HEK293 (cell line): ENCODE results near the gene KRT33A.

Experiments
- CTCF ChIA-PET: fragments of 350-600 bp; formaldehyde crosslinking; extraction: SDS; loops from one replicate; lab custom pipeline; 2021; ENCODE audit warnings: antibody characterized with exemption; lab: Yijun Ruan, JAX
- POLR2A ChIA-PET: fragments of 300-600 bp; formaldehyde crosslinking; extraction: SDS; loops from one replicate; lab custom pipeline; 2020; ENCODE audit warnings: antibody characterized with exemption, inconsistent platforms; lab: Yijun Ruan, JAX
- H3K27ac ChIP-seq: fragments of 200-500 bp; sonication (Bioruptor generic); 2 replicates; pipeline ENCODE4 v1.5.1; 2014; ENCODE audit warnings: low read depth, low read length, control low read depth, inconsistent platforms; ENCODE audit errors: extremely low read depth
- H3K36me3 ChIP-seq, 2 experiments: fragments of 200-500 bp in 1 of 2; sonication (Bioruptor generic) in 1 of 2; 1 replicate in 1 of 2; 2 replicates in 1 of 2; pipeline ENCODE4 v1.5.1; 2014 to 2017; ENCODE audit warnings: inconsistent platforms in 2 of 2, low read length in 2 of 2; ENCODE audit not compliant: control insufficient read depth in 2 of 2, insufficient read depth in 1 of 2
- H3K4me1 ChIP-seq: fragments of 200-500 bp; sonication (Bioruptor generic); 2 replicates; pipeline ENCODE4 v1.5.1; 2014; ENCODE audit warnings: mild to moderate bottlenecking, low read length, inconsistent platforms; ENCODE audit not compliant: control insufficient read depth, insufficient read depth
- H3K4me3 ChIP-seq: 2 replicates; pipeline ENCODE4 v1.5.1; 2011; ENCODE audit warnings: low read depth, mild to moderate bottlenecking, control low read depth, low read length, moderate library complexity
- H3K9me3 ChIP-seq: fragments of 200-500 bp; sonication (Bioruptor generic); 2 replicates; pipeline ENCODE4 v1.5.1; 2014; ENCODE audit warnings: low read depth, low read length, inconsistent platforms; ENCODE audit not compliant: control insufficient read depth, insufficient read depth
- EGR2 ChIP-seq: fragments of 450-650 bp; formaldehyde crosslinking; IDR thresholded peaks from 2 replicates; pipeline ENCODE4 v1.5.1; 2016; ENCODE audit warnings: low read depth, missing biosample characterization, missing genetic modification characterization
- SP2 ChIP-seq: fragments of 450-650 bp; formaldehyde crosslinking; IDR thresholded peaks from 2 replicates; pipeline ENCODE4 v1.5.1; 2016; ENCODE audit warnings: missing biosample characterization, missing genetic modification characterization
- WT1 ChIP-seq: fragments of 450-650 bp; formaldehyde crosslinking; IDR thresholded peaks from 2 replicates; pipeline ENCODE4 v1.5.1; 2016; ENCODE audit warnings: missing biosample characterization, missing genetic modification characterization
- ZBTB17 ChIP-seq: fragments of 450-650 bp; formaldehyde crosslinking; IDR thresholded peaks from 2 replicates; pipeline ENCODE4 v1.5.1; 2016; ENCODE audit warnings: missing biosample characterization, missing genetic modification characterization
- ZFP41 ChIP-seq: fragments of 450-650 bp; formaldehyde crosslinking; IDR thresholded peaks from 2 replicates; pipeline ENCODE4 v1.5.1; 2016; ENCODE audit warnings: missing biosample characterization, missing genetic modification characterization, borderline replicate concordance
- ZNF112 ChIP-seq: fragments of 450-650 bp; formaldehyde crosslinking; IDR thresholded peaks from 2 replicates; pipeline ENCODE4 v1.5.0; 2017; ENCODE audit warnings: missing biosample characterization, missing genetic modification characterization
- ZNF114 ChIP-seq: fragments of 450-650 bp; formaldehyde crosslinking; IDR thresholded peaks from 2 replicates; pipeline ENCODE4 v1.5.0; 2017; ENCODE audit warnings: missing biosample characterization, missing genetic modification characterization
- ZNF239 ChIP-seq: fragments of 450-650 bp; formaldehyde crosslinking; IDR thresholded peaks from 2 replicates; pipeline ENCODE4 v1.5.1; 2016; ENCODE audit warnings: missing biosample characterization, missing genetic modification characterization
- ZNF302 ChIP-seq: fragments of 450-650 bp; formaldehyde crosslinking; IDR thresholded peaks from 2 replicates; pipeline ENCODE4 v1.5.1; 2016; ENCODE audit warnings: missing biosample characterization, missing genetic modification characterization, low read depth
- ZNF501 ChIP-seq: fragments of 450-650 bp; formaldehyde crosslinking; IDR thresholded peaks from 2 replicates; pipeline ENCODE4 v1.5.1; 2016; ENCODE audit warnings: missing biosample characterization, missing genetic modification characterization
- ZNF518A ChIP-seq: fragments of 450-650 bp; formaldehyde crosslinking; conservative IDR thresholded peaks from 2 replicates; pipeline ENCODE4 v1.5.1; 2016; ENCODE audit warnings: low read depth, missing biosample characterization, missing genetic modification characterization
- ZNF529 ChIP-seq: fragments of 450-650 bp; formaldehyde crosslinking; IDR thresholded peaks from 2 replicates; pipeline ENCODE4 v1.5.1; 2017; ENCODE audit warnings: missing genetic modification characterization, missing biosample characterization; ENCODE audit not compliant: insufficient replicate concordance
- ZNF549 ChIP-seq: fragments of 450-650 bp; IDR thresholded peaks from 2 replicates; pipeline ENCODE4 v1.5.1; 2018; ENCODE audit warnings: missing biosample characterization, missing genetic modification characterization, mild to moderate bottlenecking, inconsistent platforms, moderate library complexity
- ZNF560 ChIP-seq: fragments of 450-650 bp; formaldehyde crosslinking; IDR thresholded peaks from 2 replicates; pipeline ENCODE4 v1.5.1; 2017; ENCODE audit warnings: missing biosample characterization, missing genetic modification characterization, borderline replicate concordance
- ZNF600 ChIP-seq: fragments of 450-650 bp; formaldehyde crosslinking; IDR thresholded peaks from 2 replicates; pipeline ENCODE4 v1.5.1; 2016; ENCODE audit warnings: missing biosample characterization, missing genetic modification characterization
- ZNF624 ChIP-seq: fragments of 450-650 bp; formaldehyde crosslinking; IDR thresholded peaks from 2 replicates; pipeline ENCODE4 v1.5.1; 2017; ENCODE audit warnings: missing biosample characterization, missing genetic modification characterization
- ZNF664 ChIP-seq: fragments of 450-650 bp; formaldehyde crosslinking; IDR thresholded peaks from 2 replicates; pipeline ENCODE4 v1.5.1; 2016; ENCODE audit warnings: missing biosample characterization, missing genetic modification characterization
- ZNF747 ChIP-seq: fragments of 450-650 bp; formaldehyde crosslinking; IDR thresholded peaks from 2 replicates; pipeline ENCODE4 v1.5.1; 2016; ENCODE audit warnings: missing biosample characterization, missing genetic modification characterization
- ZNF830 ChIP-seq: fragments of 450-650 bp; IDR thresholded peaks from 2 replicates; pipeline ENCODE4 v1.5.0; 2018; ENCODE audit warnings: missing biosample characterization, missing genetic modification characterization, low read depth, mild to moderate bottlenecking, moderate library complexity
- ZSCAN4 ChIP-seq: fragments of 450-650 bp; formaldehyde crosslinking; IDR thresholded peaks from 2 replicates; pipeline ENCODE4 v1.5.1; 2017; ENCODE audit warnings: missing biosample characterization, missing genetic modification characterization
- TF ChIP-seq, protein P1 (sequence below): fragments of 450-650 bp; formaldehyde crosslinking; IDR thresholded peaks from 2 replicates; pipeline ENCODE4 v1.5.1; 2016; ENCODE audit warnings: missing biosample characterization, missing genetic modification characterization, low read depth
- TF ChIP-seq, protein P2 (sequence below): fragments of 450-650 bp; IDR thresholded peaks from 2 replicates; pipeline ENCODE4 v1.5.1; 2018; ENCODE audit warnings: missing biosample characterization, missing genetic modification characterization

The KRT33A gene

DNA sequence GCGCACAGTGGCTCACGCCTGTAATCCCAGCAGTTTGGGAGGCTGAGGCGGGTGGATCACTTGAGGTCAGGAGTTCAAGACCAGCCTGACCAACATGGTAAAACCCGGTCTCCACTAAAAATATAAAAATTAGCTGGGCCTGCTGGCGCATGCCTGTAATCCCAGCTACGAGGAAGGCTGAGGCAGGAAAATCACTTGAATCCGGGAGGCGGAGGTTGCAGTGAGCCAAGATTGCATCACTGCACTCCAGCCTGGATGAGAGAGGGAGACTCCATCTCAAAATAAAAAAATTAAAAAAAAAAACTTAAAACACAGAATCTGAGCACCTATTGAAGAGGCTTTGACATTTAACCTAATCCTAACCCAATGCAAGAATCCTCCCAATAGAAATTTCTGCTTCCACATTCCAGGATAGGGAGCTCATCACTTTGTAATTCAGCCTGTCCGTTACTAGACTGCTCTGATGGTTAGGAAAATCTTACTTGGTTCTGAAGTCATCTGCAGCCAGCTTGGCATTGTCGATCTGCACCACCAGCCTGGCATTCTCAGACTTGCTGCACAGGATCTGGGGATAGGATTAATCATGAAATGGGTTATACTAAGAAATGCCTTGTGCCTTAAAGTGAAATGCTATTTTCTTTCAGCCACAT, 16.9 kb upstream of the KRT33A start:
- Histone ChIP-seq H3K9me3 (no peaks in the 10 kb centered on the region), H3K27ac (no peak overlapping the region), H3K36me3 (no peaks in the 10 kb centered on the region), H3K4me1 (no peaks in the 10 kb centered on the region), H3K4me3 (no peak overlapping the region)
- POLR2A ChIA-PET, result interaction anchor here (0.6 kb wide), 1 partner anchor 171 kb away, joined by 4 read pairs; no protein-coding TSS in a partner anchor
- CTCF ChIA-PET, result interaction anchor here (0.6 to 2.1 kb wide), 6 partner anchors 11 to 892 kb away, joined by 3 to 9 read pairs (median 3); no protein-coding TSS in a partner anchor
- TF ChIP-seq ZBTB17 (0 out of 2 replicates have a peak, but pooled peaks have one; percentile 30), ZNF600 (no peak), ZNF114 (tag by site-specific recombination) (no peak), ZNF239 (tag by site-specific recombination) (no peak), ZNF747 (no peak), ZNF302 (no peak), ZNF112 (no peak)
- TF ChIP-seq, protein P1, sequence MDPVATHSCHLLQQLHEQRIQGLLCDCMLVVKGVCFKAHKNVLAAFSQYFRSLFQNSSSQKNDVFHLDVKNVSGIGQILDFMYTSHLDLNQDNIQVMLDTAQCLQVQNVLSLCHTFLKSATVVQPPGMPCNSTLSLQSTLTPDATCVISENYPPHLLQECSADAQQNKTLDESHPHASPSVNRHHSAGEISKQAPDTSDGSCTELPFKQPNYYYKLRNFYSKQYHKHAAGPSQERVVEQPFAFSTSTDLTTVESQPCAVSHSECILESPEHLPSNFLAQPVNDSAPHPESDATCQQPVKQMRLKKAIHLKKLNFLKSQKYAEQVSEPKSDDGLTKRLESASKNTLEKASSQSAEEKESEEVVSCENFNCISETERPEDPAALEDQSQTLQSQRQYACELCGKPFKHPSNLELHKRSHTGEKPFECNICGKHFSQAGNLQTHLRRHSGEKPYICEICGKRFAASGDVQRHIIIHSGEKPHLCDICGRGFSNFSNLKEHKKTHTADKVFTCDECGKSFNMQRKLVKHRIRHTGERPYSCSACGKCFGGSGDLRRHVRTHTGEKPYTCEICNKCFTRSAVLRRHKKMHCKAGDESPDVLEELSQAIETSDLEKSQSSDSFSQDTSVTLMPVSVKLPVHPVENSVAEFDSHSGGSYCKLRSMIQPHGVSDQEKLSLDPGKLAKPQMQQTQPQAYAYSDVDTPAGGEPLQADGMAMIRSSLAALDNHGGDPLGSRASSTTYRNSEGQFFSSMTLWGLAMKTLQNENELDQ (tag by site-specific recombination), result no peak

DNA sequence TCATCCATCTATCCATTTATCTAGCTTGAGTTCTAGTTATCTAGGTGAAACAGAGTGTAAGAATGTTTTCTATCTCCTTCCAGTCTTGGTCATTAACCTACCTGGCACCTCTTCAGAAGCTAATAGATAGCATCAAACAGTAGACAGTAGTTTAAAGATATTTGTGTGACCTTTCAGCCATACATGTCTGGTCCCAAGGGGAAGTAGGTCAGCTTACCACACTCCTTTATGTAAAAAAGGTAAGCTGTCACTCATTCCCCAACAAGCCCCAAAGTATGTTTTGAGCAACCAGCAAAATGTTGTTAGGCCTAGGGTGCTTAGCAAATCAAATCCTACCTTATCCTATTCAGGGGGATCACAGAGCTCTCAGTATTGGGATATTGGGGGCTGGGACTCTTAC, 15.4 kb upstream of the KRT33A start:
- ChIA-PET CTCF (interaction anchor here (0.6 to 0.8 kb wide), 3 partner anchors 16 to 404 kb away, joined by 3 read pairs; no protein-coding TSS in a partner anchor), POLR2A (no interaction called here)
- no peaks in the 10 kb centered on the region for H3K36me3 ChIP-seq
- no peaks in the 10 kb centered on the region for H3K4me1 ChIP-seq
- H3K27ac ChIP-seq, result no peak overlapping the region
- no peak overlapping the region for H3K4me3 ChIP-seq
- TF ChIP-seq ZNF549 (tag by site-specific recombination) (no peak), EGR2 (tag by site-specific recombination) (no peak), ZNF501 (no peak), ZFP41 (tag by site-specific recombination) (no peak)
- no peaks in the 10 kb centered on the region for H3K9me3 ChIP-seq

DNA sequence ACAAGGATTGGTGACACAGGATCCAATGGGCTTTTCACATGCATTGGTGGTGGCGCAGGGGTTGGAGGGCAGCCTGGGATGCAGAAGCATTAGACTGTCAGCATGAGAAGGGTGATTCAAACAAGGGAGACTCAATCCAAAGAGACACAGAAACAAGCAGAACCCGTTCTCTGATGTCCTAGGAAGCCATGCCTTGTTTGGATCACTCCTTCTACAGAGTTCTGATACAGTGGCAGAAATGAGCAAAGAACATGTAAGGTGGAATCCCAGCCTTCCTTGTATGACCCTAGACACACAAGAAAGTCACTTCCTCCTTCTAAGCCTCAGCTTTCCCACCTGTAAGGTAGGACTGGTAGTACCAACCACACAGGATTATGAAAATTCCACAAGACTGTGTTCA, 13.3 kb upstream of the KRT33A start:
- H3K27ac ChIP-seq, result no peak overlapping the region
- POLR2A ChIA-PET, result no interaction called here
- CTCF ChIA-PET, result no interaction called here
- no peaks in the 10 kb centered on the region for H3K4me1 ChIP-seq
- no peaks in the 10 kb centered on the region for H3K36me3 ChIP-seq
- H3K4me3 ChIP-seq, result no peak overlapping the region
- H3K9me3 ChIP-seq, result no peaks in the 10 kb centered on the region
- no peak for TF ChIP-seq WT1 (tag by site-specific recombination)
- no peak for TF ChIP-seq SP2 (tag by site-specific recombination)
- no peak for TF ChIP-seq ZSCAN4 (tag by site-specific recombination)
- TF ChIP-seq ZNF518A, result no peak
- no peak for TF ChIP-seq ZNF501
- no peak for TF ChIP-seq EGR2 (tag by site-specific recombination)
- no peak for TF ChIP-seq ZNF624 (tag by site-specific recombination)
- TF ChIP-seq, protein P2, sequence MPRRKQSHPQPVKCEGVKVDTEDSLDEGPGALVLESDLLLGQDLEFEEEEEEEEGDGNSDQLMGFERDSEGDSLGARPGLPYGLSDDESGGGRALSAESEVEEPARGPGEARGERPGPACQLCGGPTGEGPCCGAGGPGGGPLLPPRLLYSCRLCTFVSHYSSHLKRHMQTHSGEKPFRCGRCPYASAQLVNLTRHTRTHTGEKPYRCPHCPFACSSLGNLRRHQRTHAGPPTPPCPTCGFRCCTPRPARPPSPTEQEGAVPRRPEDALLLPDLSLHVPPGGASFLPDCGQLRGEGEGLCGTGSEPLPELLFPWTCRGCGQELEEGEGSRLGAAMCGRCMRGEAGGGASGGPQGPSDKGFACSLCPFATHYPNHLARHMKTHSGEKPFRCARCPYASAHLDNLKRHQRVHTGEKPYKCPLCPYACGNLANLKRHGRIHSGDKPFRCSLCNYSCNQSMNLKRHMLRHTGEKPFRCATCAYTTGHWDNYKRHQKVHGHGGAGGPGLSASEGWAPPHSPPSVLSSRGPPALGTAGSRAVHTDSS, result no peak
- TF ChIP-seq ZNF664 (tag by site-specific recombination), result no peak
- TF ChIP-seq ZNF560, result no peak
- no peak for TF ChIP-seq ZNF830 (tag by site-specific recombination)
- no peak for TF ChIP-seq ZNF529 (tag by site-specific recombination)
